Fibroblast of lung (primary cell): Measurements from ENCODE around the gene KLK11. TPM values are rescaled to one million over a fixed set of nuclear protein-coding genes. Genes with fewer than 3 reads are reported as not detected.

Experiments used
- DNase-seq, 2 donors: peaks; one replicate each; pipeline versions ENCODE4 v3.0.0 to v3.0.0-alpha.2; 2010; ENCODE audit warnings: low read depth in 2 of 2
- H2AFZ ChIP-seq: 2 replicates; pipeline ENCODE4 v1.5.1; 2012; ENCODE audit warnings: low read length, control low read depth, inconsistent platforms
- H3K27ac ChIP-seq: 2 replicates; pipeline ENCODE4 v1.5.1; 2011; ENCODE audit warnings: low read length, control low read depth; ENCODE audit not compliant: insufficient read depth
- H3K27me3 ChIP-seq: 2 replicates; pipeline ENCODE4 v1.5.1; 2011; ENCODE audit warnings: mild to moderate bottlenecking, low read length; ENCODE audit not compliant: control insufficient read depth, insufficient read depth
- H3K36me3 ChIP-seq: 2 replicates; pipeline ENCODE4 v1.5.1; 2011; ENCODE audit warnings: low read length; ENCODE audit not compliant: control insufficient read depth, insufficient read depth
- H3K4me1 ChIP-seq: 2 replicates; pipeline ENCODE4 v1.5.1; 2011; ENCODE audit warnings: low read length; ENCODE audit not compliant: control insufficient read depth, insufficient read depth; ENCODE audit errors: extremely low read depth
- H3K4me2 ChIP-seq: 2 replicates; pipeline ENCODE4 v1.5.1; 2011; ENCODE audit warnings: low read length, control low read depth; ENCODE audit not compliant: insufficient read depth; ENCODE audit errors: extremely low read depth
- H3K4me3 ChIP-seq, 4 experiments: fragments of 200-600 bp in 1 of 4; sonication (generic) in 1 of 4; replicated peaks in 1 of 4; 2 replicates each; pipeline ENCODE4 v1.5.1; 2011 to 2016; ENCODE audit warnings: low read length in 4 of 4, low read depth in 3 of 4, mild to moderate bottlenecking in 3 of 4, control low read depth in 2 of 4, inconsistent platforms in 1 of 4, mixed read lengths in 1 of 4; ENCODE audit not compliant: insufficient read depth in 1 of 4; ENCODE audit errors: control extremely low read depth in 1 of 4
- H3K79me2 ChIP-seq: 2 replicates; pipeline ENCODE4 v1.5.1; 2012; ENCODE audit warnings: mild to moderate bottlenecking, low read length, inconsistent platforms; ENCODE audit not compliant: control insufficient read depth, insufficient read depth
- H3K9ac ChIP-seq: 2 replicates; pipeline ENCODE4 v1.5.1; 2011; ENCODE audit warnings: mild to moderate bottlenecking, low read length, control low read depth; ENCODE audit not compliant: insufficient read depth
- H3K9me3 ChIP-seq: 2 replicates; pipeline ENCODE4 v1.5.1; 2012; ENCODE audit warnings: low read depth, low read length; ENCODE audit not compliant: control insufficient read depth, insufficient read depth
- H4K20me1 ChIP-seq: 2 replicates; pipeline ENCODE4 v1.5.1; 2011; ENCODE audit warnings: low read length; ENCODE audit not compliant: control insufficient read depth, insufficient read depth; ENCODE audit errors: extremely low read depth
- CTCF ChIP-seq, 2 donors: IDR thresholded peaks in 1 of 2; conservative IDR thresholded peaks in 1 of 2; 1 replicate in 1 of 2; 2 replicates in 1 of 2; pipeline ENCODE4 v1.5.1; 2011 to 2012; ENCODE audit warnings: low read length in 2 of 2, control low read depth in 1 of 2, inconsistent platforms in 1 of 2, low read depth in 1 of 2, mild to moderate bottlenecking in 1 of 2
- EZH2 ChIP-seq: IDR thresholded peaks from 2 replicates; pipeline ENCODE4 v1.5.1; 2012; ENCODE audit warnings: low read length, control low read depth, mild to moderate bottlenecking; ENCODE audit errors: missing control alignments
- polyA plus RNA-seq, 2 donors: library from polyadenylated mRNA; depleted of rRNA in 1 of 2; stranded (reverse) in 1 of 2; unstranded in 1 of 2; fragments of >200 nt; gene quantifications; 2 replicates each; pipeline ENCODE4 v1.2.1, GENCODE V29; 2011 to 2012; ENCODE audit warnings: missing spikeins in 1 of 2
- total RNA-seq: library from RNA; depleted of rRNA; stranded (reverse); fragments of >200 nt; gene quantifications from 2 replicates; pipeline ENCODE4 v1.2.1, GENCODE V29; 2014

Gene KLK11
- total and polyA plus RNA-seq, 2 donors (not counting 1 experiment from before 2014, with no cell fraction given): not detected

- no peaks in the 10 kb centered on the region for H3K36me3 ChIP-seq
- no peaks in the 10 kb centered on the region for H3K9me3 ChIP-seq
- H3K4me2 ChIP-seq: no peak overlapping the region
- H3K79me2 ChIP-seq: no peaks in the 10 kb centered on the region
- no peak overlapping the region for H3K9ac ChIP-seq
- TF ChIP-seq EZH2 (no peak), CTCF (conservative IDR thresholded peaks at IDR 0.05 in 1 of 2, IDR thresholded peaks at IDR 0.05 in 1 of 2; ENCODE audit: low read depth in 1 of 2, low read length in 2 of 2) (no peak)
- no peak overlapping the region for H2AFZ ChIP-seq
- H3K4me1 ChIP-seq: no peaks in the 10 kb centered on the region
- DNase-seq: no peak
- no peaks in the 10 kb centered on the region for H3K27me3 ChIP-seq
- H3K27ac ChIP-seq: no peak overlapping the region
- H4K20me1 ChIP-seq: no peaks in the 10 kb centered on the region
- no peak overlapping the region for H3K4me3 ChIP-seq
Measured at GRCh38 chr19:51023946-51024345, 2.5 kb downstream of the KLK11 start.

GRCh38 chr19:51022526-51022925 lies 3.9 kb downstream of the KLK11 start:
- Histone ChIP-seq H3K4me1 (no peaks in the 10 kb centered on the region), H3K27me3 (no peaks in the 10 kb centered on the region), H3K4me2 (no peak overlapping the region), H3K36me3 (no peaks in the 10 kb centered on the region), H3K9me3 (no peaks in the 10 kb centered on the region), H3K4me3 (no peak overlapping the region), H2AFZ (no peak overlapping the region), H3K79me2 (no peaks in the 10 kb centered on the region), H3K9ac (no peak overlapping the region), H3K27ac (no peak overlapping the region), H4K20me1 (no peaks in the 10 kb centered on the region)
- TF ChIP-seq EZH2: no peak
- no peak for TF ChIP-seq CTCF (conservative IDR thresholded peaks at IDR 0.05 in 1 of 2, IDR thresholded peaks at IDR 0.05 in 1 of 2; ENCODE audit: low read depth in 1 of 2, low read length in 2 of 2)
- no peak for DNase-seq

- Histone ChIP-seq H3K9ac (no peak overlapping the region), H3K9me3 (no peaks in the 10 kb centered on the region), H3K27me3 (peaks cover 3% of the 10 kb centered on the region), H3K4me2 (no peak overlapping the region), H4K20me1 (no peaks in the 10 kb centered on the region), H2AFZ (no peak overlapping the region), H3K4me3 (no peak overlapping the region), H3K79me2 (no peaks in the 10 kb centered on the region), H3K27ac (no peak overlapping the region), H3K4me1 (no peaks in the 10 kb centered on the region), H3K36me3 (no peaks in the 10 kb centered on the region)
- TF ChIP-seq EZH2 (no peak), CTCF (conservative IDR thresholded peaks at IDR 0.05 in 1 of 2, IDR thresholded peaks at IDR 0.05 in 1 of 2; ENCODE audit: low read depth in 1 of 2, low read length in 2 of 2) (peak; percentile 49 to 77)
- peak; percentile 32 to 56 for DNase-seq
Measured at GRCh38 chr19:51020988-51021651, 5.3 kb downstream of the KLK11 start.
